Pancreas (tissue), 10 donors: ENCODE measurements around the gene PXDC1. TPM values are rescaled to one million over a fixed set of nuclear protein-coding genes. Genes with fewer than 3 reads are reported as not detected.
"Not testable (repeated sequence)": the region's sequence is repeated elsewhere in the genome, so short reads cannot be mapped to it uniquely, and the experiment has no call there.

Experiments used
- ATAC-seq, 4 donors: fragments of 200-7000 bp; cut with Tn5 transposase; one replicate each; pipeline versions ENCODE4 v1.8.0 to v1.9.1; 2020; ENCODE audit warnings: mild to moderate bottlenecking in 4 of 4, moderate library complexity in 4 of 4
- DNase-seq, 6 donors: peaks; one replicate each; pipeline ENCODE4 v3.0.0-alpha.2; 2020
- FAIRE-seq: peaks from 2 replicates; lab custom pipeline; 2012; peaks lifted over from hg19 to GRCh38; lab: Jason Lieb, UNC
- H3K27ac ChIP-seq, 4 donors: fragments of 200-600 bp; sonication (generic); 1 replicate in 3 of 4; 2 replicates in 1 of 4; pipeline versions ENCODE4 v1.5.0 to v1.8.0; 2020
- H3K27me3 ChIP-seq, 4 donors: fragments of 200-600 bp; one replicate each; pipeline ENCODE4 v1.8.0; 2021
- H3K36me3 ChIP-seq, 3 donors: fragments of 200-600 bp; sonication (generic) in 1 of 3; one replicate each; pipeline versions ENCODE4 v1.5.0 to v1.8.0; 2020 to 2021
- H3K4me1 ChIP-seq, 3 donors: fragments of 200-600 bp; one replicate each; pipeline ENCODE4 v1.8.0; 2021
- H3K4me3 ChIP-seq, 4 donors: fragments of 200-600 bp; sonication (generic) in 2 of 4; one replicate each; pipeline versions ENCODE4 v1.5.0 to v1.8.0; 2020 to 2021
- H3K9me3 ChIP-seq, 4 donors: fragments of 200-600 bp; one replicate each; pipeline ENCODE4 v1.8.0; 2021
- CTCF ChIP-seq, 4 donors: fragments of 200-600 bp; sonication (generic) in 3 of 4; IDR thresholded peaks; one replicate each; pipeline versions ENCODE4 v1.5.0 to v1.8.0; 2021; ENCODE audit warnings: antibody characterized with exemption in 4 of 4
- WGBS, 2 donors: extraction: QIAGEN DNeasy Blood & Tissue Kit; methylation state at CpG; one replicate each; pipeline ENCODE4 v1.1.7; 2013; 5-methylcytosine and 5-hydroxymethylcytosine counted together
- intact Hi-C, 3 donors: fragments of 100-400 bp; cut with DNase I; formaldehyde crosslinking; loops; one replicate each; pipeline versions ENCODE4 v1.11.1 to v1.14.2; 2022
- polyA plus RNA-seq, 2 donors: library from polyadenylated mRNA; stranded (reverse); fragments of 200-250 nt; gene quantifications; one replicate each; pipeline ENCODE4 v1.2.3, GENCODE V29; 2013
- total RNA-seq, 6 donors: library from RNA; stranded (reverse); fragmentation: NEBNext Ultra II Directional in 4 of 6; extraction: Animal tissue kit (Norgen Biotek cat#: 25700) in 4 of 6; gene quantifications; one replicate each; pipeline versions ENCODE4 v1.2.1 to v1.2.4, GENCODE V29; 2021 to 2023
- donor health status: healthy with polysubstance abuse.
- donor health status: DM: no; HTN: no; CAD: no; lungs with moderate emphysema.
- donor health status: DM: no; HTN: no; CAD: no.
- donor health status: control.
- donor health status: control.
- donor health status: Bipolar disorder and iron deficiency.
- donor health status: DM: yes; HTN: yes; CAD: no.
- donor health status: DM: no; HTN: no; CAD: no.
- donor health status: DM: no; HTN: no; CAD: no.
- donor health status: DM: yes; HTN: yes; CAD: no.

PXDC1 gene
- total and polyA plus RNA-seq, 8 donors: 5.2 to 19.7 (median 11.1) TPM

GRCh38 chr6:3762852-3763251 is 11.3 kb upstream of the PXDC1 start:
- Histone ChIP-seq H3K27ac (no peak overlapping the region), H3K4me3 (no peak overlapping the region), H3K36me3 (no peaks in the 10 kb centered on the region), H3K4me1 (no peaks in the 10 kb centered on the region), H3K27me3 (no peaks in the 10 kb centered on the region), H3K9me3 (no peaks in the 10 kb centered on the region)
- TF ChIP-seq CTCF (IDR thresholded peaks at IDR 0.05): no peak
- DNase-seq (no peak), FAIRE-seq (no peak), ATAC-seq (no peak)
- WGBS, 2 donors: 48 to 53% methylated on average over 6 of the region's 6 CpGs
- intact Hi-C loops: no loop called here

GRCh38 chr6:3762359-3762758 is 10.8 kb upstream of the PXDC1 start:
- 88 to 89% methylated on average over 15 of the region's 15 CpGs for WGBS, 2 donors
- Histone ChIP-seq H3K4me1 (no peaks in the 10 kb centered on the region), H3K4me3 (no peak overlapping the region), H3K36me3 (no peaks in the 10 kb centered on the region), H3K27ac (no peak overlapping the region), H3K9me3 (no peaks in the 10 kb centered on the region), H3K27me3 (no peaks in the 10 kb centered on the region)
- DNase-seq (no peak), ATAC-seq (no peak), FAIRE-seq (no peak)
- TF ChIP-seq CTCF (IDR thresholded peaks at IDR 0.05): no peak
- intact Hi-C loops: no loop called here

GRCh38 chr6:3761989-3762270 is 10.4 kb upstream of the PXDC1 start:
- WGBS, 2 donors: 95 to 98% methylated on average over 8 of the region's 8 CpGs
- H3K9me3 ChIP-seq: no peaks in the 10 kb centered on the region
- ATAC-seq: no peak
- FAIRE-seq: no peak
- no peak for DNase-seq
- no peaks in the 10 kb centered on the region for H3K4me1 ChIP-seq
- no peak overlapping the region for H3K27ac ChIP-seq
- no peak for TF ChIP-seq CTCF (IDR thresholded peaks at IDR 0.05)
- H3K4me3 ChIP-seq: no peak overlapping the region
- intact Hi-C loops: no loop called here
- no peaks in the 10 kb centered on the region for H3K36me3 ChIP-seq
- no peaks in the 10 kb centered on the region for H3K27me3 ChIP-seq

GRCh38 chr6:3759646-3760232 is 8.2 kb upstream of the PXDC1 start:
- WGBS, 2 donors: 81 to 87% methylated on average over 6 of the region's 6 CpGs
- DNase-seq (no peak), ATAC-seq (no peak), FAIRE-seq (no peak)
- H3K27ac ChIP-seq: no peak overlapping the region
- no peaks in the 10 kb centered on the region for H3K4me1 ChIP-seq
- no peaks in the 10 kb centered on the region for H3K36me3 ChIP-seq
- H3K9me3 ChIP-seq: no peaks in the 10 kb centered on the region
- no peak overlapping the region for H3K4me3 ChIP-seq
- intact Hi-C loops: no loop called here
- no peak for TF ChIP-seq CTCF (IDR thresholded peaks at IDR 0.05)
- no peaks in the 10 kb centered on the region for H3K27me3 ChIP-seq

- FAIRE-seq: no peak
- H3K4me3 ChIP-seq: no peak overlapping the region
- no peaks in the 10 kb centered on the region for H3K36me3 ChIP-seq
- no peak for ATAC-seq
- DNase-seq: no peak
- no peaks in the 10 kb centered on the region for H3K9me3 ChIP-seq
- TF ChIP-seq CTCF (IDR thresholded peaks at IDR 0.05): no peak
- intact Hi-C loops: no loop called here
- H3K27me3 ChIP-seq: no peaks in the 10 kb centered on the region
- 68 to 93% methylated on average over 7 of the region's 7 CpGs for WGBS, 2 donors
- H3K4me1 ChIP-seq: no peaks in the 10 kb centered on the region
- H3K27ac ChIP-seq: no peak overlapping the region
These were observed 7.3 kb upstream of the PXDC1 start for GRCh38 chr6:3758842-3759144.

DNA sequence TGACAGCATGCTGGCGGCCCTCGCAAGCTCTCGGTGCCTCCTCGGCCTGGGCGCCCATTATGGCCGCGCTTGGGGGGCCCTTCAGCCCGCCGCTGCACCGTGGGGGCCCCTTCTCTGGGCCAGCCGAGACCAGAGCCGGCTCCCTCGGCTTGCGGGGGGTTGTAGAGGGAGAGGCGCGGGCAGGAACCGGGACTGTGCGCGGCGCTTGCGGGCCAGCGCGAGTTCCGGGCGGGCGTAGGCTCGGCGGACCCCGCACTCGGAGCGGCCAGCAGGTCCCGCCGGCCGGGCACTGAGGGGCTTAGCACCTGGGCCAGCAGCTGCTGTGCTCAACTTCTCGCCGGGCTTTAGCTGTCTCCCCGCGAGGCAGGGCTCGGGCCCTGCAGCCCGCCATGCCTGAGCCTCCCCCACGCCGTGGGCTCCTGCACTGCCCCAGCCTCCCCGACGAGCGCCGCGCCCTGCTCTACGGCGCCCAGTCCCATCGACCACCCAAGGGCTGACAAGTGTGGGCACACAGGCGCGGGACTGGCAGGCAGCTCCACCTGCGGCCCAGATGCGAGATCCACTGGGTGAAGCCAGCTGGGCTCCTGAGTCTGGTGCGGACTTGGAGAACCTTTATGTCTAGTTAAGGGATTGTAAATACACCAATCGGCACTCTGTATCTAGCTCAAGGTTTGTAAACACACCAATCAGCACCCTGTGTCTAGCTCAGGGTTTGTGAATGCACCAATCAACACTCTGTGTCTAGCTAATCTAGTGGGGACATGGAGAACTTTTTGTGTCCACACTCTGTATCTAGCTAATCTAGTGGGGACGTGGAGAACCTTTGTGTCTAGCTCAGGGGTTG is 6.7 kb upstream of the PXDC1 start:
- FAIRE-seq, intact Hi-C loops, H3K27me3 ChIP-seq, H3K9me3 ChIP-seq, H3K36me3 ChIP-seq, H3K4me3 ChIP-seq, H3K27ac ChIP-seq, H3K4me1 ChIP-seq, ATAC-seq, DNase-seq: not testable (repeated sequence)
- WGBS, 2 donors: 97% methylated on average over 56 to 57 of the region's 57 CpGs
